ENCODE measurements around the gene EIF3L.
"Not testable (repeated sequence)": the region's sequence is repeated elsewhere in the genome, so short reads cannot be mapped to it uniquely, and the experiment has no call there.

The EIF3L gene
- total RNA-seq: 210 reads per million, percentile 93 among the genes with 10 or more reads in this experiment

DNA sequence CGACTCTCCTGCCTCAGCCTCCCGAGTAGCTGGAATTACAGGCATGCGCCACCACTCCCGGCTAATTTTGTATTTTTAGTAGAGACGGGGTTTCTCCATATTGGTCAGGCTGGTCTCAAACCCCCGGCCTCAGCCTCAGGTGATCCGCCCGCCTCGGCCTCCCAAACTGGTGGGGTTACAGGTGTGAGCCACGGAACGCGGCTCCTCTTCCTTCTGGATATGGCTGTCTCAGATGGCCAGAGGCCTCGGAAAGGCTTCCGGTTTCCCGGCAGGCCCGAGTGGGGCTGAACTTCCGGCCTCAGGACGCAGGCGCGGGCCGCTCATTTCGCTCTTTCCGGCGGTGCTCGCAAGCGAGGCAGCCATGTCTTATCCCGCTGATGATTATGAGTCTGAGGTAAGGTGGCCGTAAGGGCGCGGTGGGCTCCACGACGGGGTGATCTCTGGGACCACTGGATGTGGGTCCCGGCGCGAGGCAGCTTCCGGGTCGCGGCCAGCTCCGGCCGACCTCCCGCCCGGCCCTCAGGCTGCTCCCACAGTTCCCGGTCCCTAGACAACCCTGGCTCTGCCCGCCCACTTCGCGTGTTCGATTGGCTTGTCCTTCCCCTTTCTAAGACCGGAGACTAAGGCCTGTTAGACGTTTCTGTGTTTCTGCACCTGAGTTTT lies at the start of gene EIF3L:
EIF3L (plus strand) TSS at position 331 of the 663 bp plus-strand sequence; CDS start at position 362, 31 bp downstream.
- peak; percentile 84 for DNase-seq

DNA sequence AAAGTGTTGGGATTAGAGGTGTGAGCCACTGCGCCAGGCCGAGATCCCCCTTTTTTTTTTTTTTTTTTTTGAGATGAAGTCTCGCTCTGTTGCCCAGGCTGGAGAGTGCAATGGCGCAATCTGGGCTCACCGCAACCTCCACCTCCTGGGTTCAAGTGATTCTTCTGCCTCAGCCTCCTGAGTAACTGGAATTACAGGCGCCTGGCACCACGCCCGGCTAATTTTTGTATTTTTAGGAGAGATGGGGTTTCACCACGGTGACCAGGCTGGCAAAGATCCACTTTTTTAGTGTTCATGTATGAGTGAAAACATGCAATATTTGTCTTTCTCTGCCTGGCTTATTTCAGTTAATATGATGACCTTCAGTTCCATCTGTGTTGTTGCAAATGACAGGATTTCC lies 49.2 kb upstream of the EIF3L start:
- not testable (repeated sequence) for DNase-seq

DNA sequence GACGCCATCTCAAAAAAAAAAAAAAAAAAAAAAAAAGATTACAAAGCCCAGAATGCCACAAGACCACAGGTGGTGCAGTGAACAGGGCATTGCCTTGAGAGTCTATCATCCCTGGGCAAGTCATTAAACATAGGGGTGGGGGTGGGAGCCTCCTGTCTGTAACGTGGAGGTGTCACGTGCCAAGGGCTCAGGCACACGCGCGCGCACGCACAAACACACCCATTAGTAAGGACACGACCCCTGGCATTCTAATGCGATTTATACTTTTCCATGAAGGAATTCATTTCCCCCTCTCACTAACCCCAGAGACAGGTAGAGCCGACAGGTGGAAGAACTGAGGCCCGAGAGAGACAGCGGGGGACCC lies 47.3 kb upstream of the EIF3L start:
- DNase-seq: no peak

DNA sequence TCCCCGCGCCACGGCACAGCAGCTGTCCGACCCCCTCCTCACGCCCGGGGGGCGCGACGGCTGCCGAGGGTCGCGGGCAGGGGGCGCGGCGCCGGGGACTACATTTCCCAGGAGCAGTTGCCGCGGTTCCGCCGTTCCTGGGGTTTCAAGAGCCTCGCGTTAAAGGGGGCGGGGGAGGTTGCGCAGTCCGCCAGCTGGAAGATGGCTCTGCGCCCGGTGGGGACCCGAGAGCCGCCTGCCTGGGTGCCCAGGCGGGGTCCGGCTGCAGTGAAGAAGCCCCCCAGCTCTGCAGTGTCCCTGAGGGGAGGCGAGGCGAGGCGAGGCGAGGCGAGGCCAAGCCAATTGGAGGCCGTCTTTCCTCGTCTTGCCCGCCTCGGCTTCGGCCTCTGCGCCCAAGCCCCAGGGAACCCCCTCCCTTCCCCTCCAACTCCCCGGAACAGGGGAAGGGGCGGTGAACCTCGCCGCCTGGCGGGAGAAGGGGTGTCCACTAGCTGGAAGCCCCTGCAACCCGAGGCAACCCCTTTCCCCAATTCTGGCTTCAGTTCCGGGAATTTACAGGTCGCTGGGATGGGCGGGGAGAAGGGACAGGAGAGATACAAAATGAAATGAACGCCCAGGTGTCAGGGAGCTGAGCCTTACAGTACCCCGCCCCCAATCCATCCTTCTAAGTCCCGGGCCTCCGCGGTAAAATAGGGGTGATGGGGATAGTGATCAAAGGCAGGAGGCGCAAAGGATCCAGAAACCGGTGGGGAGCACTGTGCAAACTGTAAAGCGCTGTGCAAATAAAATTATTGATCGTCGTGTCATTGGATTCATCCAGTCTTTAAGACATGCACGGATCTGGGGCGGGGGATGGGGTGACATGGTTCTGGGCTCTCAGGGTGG lies 46.7 kb upstream of the EIF3L start:
- DNase-seq: no peak

DNA sequence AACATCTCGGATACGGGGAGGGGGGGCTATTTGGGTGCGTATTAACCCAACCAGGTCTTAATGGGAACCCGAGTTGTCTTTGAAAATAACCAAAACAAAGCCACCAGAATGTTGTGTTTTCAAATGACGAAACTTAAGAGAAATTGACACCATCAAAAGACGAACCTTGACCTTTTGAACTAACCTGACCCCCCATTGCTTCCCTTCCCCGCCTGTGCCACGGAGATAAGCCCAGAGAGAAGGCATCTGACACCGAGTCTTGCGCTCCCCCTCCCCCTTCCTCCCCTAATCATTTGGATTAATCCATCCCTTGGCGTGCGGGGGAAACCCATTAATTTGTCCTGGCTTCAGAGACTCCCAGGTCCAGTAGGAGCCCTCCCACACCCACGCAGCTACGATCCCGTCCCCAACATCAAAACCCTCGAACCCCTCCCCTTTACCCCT lies 46.0 kb upstream of the EIF3L start:
- no peak for DNase-seq

DNA sequence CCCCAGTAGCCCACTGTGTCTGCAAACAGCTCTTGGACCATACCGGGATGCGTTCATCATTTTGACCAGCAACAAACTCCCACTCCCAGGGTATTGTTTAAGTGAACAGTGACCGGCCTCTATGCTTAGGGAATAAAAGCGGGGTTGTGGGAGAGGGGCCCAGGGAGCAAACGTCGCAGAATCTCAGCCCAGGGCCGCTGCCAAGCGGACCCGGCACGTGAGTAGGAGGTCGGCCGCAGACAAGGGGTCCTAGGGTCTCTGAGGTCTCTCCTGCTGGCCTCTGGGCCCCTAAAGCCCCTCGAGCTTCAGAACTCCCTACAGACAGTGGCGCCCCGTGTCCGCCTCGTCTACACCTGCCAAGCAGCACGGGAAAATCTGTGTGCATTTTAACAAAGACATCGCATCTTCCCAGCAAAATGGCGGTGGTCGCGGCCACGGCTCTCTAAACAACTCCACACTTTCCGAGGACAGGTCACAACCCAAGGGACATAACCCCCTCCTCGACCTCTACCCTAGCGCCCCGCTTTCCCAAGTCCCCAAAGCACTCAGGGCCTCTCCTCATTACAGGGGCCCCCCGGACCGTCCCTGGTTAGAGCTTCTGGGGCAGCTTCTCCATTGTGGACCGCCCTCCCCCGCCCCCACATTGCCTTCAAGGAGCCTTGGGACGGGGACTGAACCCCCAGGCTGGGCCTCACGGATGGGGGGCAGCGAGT lies 45.4 kb upstream of the EIF3L start:
- no peak for DNase-seq

DNA sequence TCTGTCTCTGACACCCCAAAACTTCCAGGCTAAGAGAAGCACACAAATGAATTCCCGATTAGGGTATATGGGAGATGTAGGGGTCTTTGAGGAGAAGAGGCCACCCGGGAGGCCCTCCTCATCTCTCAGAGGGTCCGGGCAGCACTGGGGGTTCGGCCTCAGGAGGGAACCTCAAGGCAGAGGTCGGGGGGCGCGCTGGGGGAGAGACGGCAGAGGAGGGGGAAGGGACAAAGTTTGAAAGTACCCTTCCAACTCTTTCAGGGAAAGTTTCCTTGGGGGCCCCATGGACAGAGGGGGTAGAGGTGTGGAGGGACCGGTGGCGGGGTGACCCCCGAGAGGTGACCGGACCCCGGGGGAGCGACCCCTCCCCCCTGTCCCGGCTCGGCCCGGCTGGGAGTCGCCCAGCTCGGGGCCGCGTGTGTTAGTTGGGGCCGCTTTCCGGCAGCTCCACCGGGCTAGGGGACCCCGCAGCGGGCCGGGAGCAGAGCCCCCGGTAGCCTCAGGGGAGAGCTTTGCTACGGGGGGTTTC lies 44.8 kb upstream of the EIF3L start:
- DNase-seq: no peak

DNA sequence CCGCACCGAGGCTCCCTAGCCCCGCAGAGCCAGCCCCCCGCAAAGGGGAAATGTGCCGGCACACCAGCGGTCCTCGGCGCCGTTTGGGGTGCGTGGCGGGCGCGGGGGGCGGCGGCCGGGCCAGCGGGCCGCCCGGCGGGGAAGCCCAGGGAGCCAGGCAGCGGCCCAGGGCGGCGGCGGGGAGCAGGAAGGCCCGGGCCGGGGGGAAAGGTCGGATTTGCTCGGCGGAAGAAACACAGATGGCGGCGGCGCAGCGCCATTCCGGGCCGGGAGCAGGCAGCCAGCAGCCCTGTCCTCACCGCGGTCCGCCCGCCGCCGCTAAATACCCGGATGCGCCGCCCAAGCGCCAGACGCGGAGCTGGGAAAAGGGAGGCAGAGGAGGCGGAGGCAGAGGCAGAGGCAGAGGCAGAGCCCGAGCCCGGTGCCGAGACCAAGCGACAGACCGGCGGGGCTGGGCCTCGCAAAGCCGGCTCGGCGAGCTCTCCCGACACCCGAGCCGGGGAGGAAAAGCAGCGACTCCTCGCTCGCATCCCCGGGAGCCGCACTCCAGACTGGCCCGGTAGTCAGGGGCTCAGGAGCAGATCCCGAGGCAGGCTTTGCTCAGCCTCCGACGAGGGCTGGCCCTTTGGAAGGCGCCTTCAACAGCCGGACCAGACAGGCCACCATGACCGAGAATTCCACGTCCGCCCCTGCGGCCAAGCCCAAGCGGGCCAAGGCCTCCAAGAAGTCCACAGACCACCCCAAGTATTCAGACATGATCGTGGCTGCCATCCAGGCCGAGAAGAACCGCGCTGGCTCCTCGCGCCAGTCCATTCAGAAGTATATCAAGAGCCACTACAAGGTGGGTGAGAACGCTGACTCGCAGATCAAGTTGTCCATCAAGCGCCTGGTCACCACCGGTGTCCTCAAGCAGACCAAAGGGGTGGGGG lies 44.1 kb upstream of the EIF3L start:
- peak; percentile 32 for DNase-seq

DNA sequence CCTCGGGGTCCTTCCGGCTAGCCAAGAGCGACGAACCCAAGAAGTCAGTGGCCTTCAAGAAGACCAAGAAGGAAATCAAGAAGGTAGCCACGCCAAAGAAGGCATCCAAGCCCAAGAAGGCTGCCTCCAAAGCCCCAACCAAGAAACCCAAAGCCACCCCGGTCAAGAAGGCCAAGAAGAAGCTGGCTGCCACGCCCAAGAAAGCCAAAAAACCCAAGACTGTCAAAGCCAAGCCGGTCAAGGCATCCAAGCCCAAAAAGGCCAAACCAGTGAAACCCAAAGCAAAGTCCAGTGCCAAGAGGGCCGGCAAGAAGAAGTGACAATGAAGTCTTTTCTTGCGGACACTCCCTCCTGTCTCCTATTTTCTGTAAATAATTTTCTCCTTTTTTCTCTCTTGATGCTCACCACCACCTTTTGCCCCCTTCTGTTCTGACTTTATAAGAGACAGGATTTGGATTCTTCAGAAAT lies 43.4 kb upstream of the EIF3L start:
- no peak for DNase-seq

DNA sequence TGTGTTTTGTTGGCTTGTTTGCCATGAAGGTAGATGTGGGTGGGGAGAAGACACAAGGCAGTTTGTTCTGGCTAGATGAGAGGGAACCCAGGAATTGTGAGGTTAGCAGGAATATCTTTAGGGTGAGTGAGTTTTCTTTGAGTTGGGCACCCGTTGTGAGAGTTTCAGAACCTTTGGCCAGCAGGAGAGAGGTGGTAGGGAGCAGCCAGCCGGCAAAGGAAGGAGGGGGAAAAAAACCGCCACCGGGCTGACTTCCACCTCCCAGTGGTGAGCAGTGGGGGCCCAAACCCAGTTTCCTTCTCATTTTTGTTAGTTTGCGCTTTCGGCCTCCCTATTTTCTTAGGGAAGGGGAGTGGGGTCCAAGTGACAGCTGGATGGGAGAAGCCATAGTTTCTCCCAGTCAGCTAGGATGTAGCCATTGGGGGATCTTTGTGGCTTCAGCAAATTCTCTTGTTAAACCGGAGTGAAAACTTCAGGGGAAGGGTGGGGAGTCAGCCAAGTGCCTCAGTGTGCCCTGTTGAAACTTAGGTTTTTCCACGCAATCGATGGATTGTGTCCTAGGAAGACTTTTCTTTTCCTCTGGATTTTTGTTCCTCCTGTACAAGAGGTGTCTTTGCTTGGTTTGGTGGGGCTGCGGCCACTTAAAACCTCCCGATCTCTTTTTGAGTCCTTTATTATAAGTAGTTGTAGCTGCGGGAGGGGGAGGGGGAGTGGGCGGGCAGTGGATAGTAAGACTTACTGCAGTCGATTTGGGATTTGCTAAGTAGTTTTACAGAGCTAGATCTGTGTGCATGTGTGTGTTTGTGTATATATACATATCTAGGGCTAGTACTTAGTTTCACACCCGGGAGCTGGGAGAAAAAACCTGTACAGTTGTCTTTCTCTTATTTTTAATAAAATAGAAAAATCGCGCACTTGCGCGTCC lies 42.5 kb upstream of the EIF3L start:
- DNase-seq: no peak

DNA sequence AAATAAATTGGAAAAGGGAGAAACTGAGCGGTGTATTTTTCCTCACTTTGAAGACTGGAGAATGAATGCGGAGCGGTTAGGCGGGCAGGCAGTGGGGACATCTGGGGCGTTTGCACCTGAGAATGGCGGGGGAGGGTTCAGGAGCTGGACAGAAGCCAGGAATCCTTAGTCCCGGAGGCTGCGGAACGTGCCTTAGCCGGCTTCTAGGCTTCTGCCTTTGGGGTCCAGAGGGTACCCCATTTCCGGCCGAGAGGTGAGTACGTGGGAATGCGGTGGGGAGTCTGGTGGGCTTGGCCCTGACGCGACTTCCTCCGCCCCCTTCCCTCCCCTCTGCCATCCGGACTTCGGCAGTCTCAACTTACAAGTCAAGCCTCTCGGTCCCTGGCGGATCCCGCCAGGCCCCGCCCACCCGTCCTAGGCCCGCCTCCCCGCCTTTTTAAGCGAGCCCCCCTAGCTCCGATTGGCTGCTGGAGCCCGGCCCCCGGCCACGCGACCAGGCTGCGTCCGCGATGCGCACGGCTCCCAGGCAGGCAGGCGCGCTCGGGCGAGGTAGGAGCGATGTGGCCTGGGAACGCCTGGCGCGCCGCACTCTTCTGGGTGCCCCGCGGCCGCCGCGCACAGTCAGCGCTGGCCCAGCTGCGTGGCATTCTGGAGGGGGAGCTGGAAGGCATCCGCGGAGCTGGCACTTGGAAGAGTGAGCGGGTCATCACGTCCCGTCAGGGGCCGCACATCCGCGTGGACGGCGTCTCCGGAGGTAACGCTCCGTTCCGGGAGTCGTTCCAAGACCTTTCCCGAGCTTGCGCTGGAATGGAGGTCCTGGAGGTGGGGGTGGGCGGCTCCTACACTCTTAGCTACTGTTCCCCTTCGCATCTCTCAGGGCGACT lies 41.6 kb upstream of the EIF3L start, which contains the start of gene GCAT:
GCAT (plus strand) TSS at position 525 of the 884 bp plus-strand sequence; CDS start at position 559, 34 bp downstream.
- peak; percentile 62 for DNase-seq

DNA sequence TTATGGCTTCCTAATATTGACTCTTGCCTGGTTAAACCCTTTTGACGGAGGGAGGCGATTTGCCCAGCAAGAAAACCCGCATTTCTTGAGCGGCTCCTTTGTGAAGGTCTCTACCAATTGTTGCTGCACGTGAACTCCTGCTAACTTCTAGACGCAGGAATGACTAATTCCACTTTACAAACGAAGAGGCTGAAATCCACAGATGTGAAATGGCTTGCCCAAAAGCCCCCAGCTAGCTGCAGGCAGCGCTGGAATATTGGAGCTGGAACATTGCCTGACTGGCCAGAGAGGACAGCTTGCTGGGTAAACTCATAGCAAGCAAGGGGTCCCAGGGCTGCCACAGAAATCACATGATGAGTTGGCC lies 40.9 kb upstream of the EIF3L start:
- DNase-seq: no peak

DNA sequence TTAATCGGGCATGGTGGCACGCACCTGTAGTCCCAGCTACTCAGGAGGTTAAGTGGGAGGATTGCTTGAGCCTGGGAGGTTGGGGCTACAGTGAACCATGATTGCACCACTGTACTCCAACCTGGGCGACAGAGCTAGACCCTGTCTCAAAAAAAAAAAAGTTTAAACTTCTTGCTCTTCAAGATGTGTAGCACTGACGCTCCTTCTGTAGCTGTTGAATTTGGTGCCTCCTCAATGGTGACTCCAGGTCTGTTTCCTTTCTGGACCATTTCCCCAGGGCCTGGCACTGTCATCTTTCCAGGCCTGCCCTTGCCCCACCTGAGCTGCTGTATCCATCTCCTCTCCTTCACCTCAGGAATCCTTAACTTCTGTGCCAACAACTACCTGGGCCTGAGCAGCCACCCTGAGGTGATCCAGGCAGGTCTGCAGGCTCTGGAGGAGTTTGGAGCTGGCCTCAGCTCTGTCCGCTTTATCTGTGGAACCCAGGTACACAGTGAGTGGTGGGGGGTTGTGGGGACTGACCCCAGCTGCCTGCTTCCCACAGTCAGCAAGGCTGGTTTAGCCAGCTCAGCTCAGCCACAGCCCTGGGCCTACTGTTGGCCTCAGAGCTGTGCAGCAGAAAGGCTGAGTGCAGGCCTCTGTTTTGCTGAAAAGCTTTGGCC lies 39.4 kb upstream of the EIF3L start:
- no peak for DNase-seq

DNA sequence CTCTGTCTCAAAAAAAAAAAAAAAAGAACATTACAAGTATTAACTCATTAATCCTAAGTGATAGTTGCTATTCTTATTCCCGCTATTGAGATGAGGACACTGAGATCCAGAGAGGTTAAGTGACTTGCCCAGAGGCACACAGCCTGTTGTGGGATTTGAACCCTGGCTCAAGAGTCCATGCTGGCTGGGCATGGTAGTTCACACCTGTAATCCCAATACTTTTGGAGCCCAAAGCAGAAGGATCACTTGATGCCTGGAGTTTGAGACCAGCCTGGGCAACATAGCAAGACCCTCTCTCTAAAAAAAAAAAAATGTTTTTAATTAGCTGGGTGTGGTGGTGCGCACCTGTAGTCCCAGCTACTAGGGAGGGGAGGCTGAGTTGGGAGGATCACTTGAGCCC lies 37.4 kb upstream of the EIF3L start:
- no peak for DNase-seq

DNA sequence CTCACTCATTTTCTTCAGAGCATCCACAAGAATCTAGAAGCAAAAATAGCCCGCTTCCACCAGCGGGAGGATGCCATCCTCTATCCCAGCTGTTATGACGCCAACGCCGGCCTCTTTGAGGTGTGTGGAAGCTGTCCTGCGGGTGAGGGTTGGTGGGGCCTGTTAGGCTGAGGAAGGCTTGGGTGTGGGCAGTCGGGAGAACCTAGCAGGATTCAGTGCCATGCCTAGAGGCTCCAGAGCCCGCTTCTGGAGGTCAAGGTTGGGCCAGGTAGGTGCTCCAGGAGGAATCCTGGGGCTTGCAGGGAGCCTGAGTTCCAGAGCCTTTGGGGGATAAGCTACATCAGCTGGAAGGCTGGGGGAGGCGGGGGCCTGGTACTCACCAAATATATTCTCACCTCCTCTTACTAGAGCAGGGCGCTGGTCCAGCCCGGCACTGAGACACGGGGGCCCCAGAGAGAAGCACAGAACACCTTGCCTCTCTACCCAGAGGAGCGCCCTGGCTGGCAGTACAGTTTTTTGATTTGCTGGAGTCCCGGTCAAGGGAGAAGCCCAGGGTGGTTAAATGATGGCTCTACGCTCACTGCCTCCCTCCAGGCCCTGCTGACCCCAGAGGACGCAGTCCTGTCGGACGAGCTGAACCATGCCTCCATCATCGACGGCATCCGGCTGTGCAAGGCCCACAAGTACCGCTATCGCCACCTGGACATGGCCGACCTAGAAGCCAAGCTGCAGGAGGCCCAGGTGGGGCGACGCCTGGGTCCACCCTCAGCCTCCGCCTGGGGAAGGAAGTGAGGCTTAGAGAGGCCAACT lies 36.1 kb upstream of the EIF3L start:
- DNase-seq: no peak

DNA sequence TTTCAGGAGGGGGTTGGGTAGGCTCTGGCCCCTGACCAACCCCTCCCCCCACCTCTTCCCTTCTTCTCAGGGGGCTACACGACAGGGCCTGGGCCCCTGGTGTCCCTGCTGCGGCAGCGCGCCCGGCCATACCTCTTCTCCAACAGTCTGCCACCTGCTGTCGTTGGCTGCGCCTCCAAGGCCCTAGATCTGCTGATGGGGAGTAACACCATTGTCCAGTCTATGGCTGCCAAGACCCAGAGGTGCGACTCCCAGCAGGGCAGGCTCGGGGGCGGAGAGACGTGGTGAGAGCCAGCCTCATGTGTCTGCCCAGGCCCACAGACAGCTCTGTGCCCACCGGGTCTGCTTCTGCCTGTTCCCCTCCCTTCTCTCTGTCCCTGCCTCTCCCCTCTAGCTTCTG lies 33.6 kb upstream of the EIF3L start:
- DNase-seq: no peak

DNA sequence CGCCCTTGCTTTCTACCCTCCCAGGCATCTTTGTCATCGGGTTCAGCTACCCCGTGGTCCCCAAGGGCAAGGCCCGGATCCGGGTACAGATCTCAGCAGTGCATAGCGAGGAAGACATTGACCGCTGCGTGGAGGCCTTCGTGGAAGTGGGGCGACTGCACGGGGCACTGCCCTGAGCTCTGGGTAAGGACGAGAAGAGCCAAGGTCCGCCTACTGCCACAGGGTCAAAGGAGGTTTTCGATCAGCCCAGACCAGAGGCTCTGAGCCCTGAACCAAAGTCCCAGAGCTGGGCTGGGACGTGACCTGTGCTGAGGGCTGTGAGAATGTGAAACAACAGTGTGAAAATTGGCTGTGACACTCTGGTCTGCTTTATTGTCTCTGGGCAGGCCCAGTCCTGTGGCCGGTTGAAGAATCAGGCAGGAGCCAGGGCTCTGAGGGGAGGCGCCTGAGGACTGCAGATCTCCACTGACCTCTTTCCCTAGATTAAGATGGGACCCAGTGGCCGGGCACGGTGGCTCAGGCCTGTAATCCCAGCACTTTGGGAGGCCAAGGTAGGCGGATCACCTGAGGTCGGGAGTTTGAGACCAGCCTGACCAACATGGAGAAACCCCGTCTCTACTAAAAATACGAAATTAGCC lies 32.6 kb upstream of the EIF3L start:
- no peak for DNase-seq
